HK-2 (cell line): ENCODE measurements around the gene AMBP.

Source experiments
- DNase-seq: peaks from one replicate; pipeline ENCODE4 v3.0.0-alpha.2; 2018; ENCODE audit not compliant: unreplicated experiment

The AMBP gene

DNA sequence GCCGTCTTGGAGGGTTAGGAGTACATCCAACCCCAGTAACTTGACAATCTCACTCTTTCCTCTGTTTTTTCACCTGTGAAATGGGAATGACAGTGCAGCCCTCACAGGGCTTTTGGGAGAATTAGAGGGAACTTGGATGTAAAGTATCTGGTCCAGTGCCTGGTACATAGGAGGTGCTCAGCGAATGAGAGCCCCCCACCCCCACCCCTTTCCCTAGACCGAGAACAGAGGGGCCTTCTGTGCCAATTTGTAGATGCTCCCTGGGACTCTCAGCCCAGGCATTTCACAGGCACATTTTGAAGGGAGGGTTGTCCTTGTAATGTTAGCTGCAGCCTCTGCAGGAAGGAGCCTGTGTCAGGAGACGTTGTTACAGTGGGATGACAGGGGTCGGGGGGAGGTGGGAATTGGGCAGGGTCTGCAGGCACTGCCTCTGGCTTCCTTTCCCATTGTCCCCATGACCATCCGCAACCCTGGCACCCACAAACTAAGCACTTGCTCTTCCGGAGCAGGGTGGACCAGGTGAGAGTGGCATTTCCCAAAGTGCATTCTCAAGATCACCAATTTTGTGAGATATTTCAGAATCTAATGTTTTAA lies 47.0 kb downstream of the AMBP start:
- DNase-seq, result no peak

DNA sequence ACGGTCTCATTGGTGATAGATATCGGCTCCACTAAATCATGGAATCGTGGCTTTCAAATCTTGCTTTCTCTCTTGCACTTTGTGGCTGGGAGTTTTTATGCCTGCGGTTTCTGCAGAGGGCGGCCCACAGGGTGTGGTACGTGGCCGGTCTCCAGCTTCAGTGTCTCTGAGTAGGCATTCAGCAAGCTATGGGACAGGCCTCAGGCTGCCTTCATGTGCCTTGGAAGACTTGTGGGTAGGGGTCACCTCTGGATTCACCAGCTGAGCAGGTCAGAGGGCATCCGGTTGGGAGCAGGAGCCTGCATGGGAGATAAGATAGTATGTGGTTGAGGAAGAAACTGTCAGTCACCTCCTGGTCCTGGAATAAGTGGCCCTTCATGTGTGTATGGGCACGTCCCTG lies 47.7 kb downstream of the AMBP start:
- no peak for DNase-seq

- no peak for DNase-seq
Measured at GRCh38 chr9:114029311-114030170, 48.6 kb downstream of the AMBP start.

- DNase-seq, result no peak
Measured at GRCh38 chr9:114028646-114029045, 49.5 kb downstream of the AMBP start.

- no peak for DNase-seq
Measured at GRCh38 chr9:114027863-114028465, 50.1 kb downstream of the AMBP start.

GRCh38 chr9:114027159-114027862 lies 50.8 kb downstream of the AMBP start:
- no peak for DNase-seq

DNA sequence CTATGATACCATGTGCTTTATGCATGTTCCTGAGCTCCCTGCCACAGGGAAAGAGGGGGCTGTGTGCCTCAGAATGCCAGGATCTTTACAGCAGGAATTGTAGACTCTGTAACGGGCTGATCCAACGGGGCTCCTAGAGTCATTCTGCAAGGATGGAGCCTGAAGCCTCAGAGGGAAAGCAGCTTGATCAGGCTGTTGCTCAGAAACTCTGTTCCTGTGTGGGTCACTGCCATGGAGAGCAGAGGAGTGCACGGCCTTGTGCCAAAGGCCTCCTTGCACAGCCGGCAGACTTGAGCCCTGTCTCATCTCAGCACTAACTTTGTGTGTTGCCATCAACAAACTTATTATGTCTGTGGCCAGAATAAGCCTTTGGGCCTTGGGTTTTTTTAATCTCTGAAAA lies 51.8 kb downstream of the AMBP start:
- no peak for DNase-seq

GRCh38 chr9:114025760-114026159 lies 52.3 kb downstream of the AMBP start:
- no peak for DNase-seq

DNA sequence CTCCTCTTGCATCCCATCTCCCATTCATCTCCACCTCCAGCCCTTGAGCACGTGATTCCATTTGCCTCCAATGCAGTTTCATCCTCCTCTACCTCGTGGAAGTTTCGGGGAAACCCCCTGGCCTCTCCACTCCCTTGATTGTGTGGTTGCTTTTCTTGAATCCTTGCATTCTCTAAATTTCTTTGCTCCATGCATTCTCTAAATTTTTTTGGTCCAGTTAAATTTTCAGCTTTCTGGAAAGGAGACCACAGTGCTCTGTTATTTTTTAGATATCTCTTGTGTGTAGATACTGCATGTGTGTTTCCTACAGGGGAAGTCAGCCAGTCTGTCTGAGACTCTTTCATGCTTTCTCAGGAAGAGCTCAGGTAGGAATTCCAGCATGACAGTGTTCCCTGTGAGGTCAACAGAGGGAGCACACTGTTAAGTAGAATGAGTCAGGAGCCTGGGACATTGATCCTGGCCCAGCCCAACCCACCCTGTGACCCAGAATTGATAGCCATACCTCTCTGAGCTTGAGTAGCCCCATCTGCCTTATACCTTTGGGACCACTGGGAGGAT lies 52.8 kb downstream of the AMBP start:
- DNase-seq, result no peak

DNA sequence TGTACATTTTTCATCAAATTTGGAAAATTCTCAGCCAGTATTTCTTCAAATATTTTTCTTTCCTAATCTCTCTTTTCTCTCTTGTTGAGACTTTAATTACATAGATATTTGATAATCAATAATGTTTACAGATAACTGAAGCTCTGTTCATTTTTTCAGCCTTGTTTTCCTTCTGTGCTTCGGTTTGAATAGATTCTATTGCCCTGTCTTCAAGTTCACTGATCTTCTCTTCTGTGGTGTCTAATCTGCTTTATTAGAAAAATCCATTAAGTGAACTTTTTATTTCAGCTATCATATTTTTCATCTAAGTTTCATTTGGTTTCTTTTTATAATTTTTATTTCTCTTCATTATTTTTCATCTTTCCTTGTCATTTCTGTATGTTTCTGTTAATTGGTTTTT lies 54.1 kb downstream of the AMBP start:
- no peak for DNase-seq

DNA sequence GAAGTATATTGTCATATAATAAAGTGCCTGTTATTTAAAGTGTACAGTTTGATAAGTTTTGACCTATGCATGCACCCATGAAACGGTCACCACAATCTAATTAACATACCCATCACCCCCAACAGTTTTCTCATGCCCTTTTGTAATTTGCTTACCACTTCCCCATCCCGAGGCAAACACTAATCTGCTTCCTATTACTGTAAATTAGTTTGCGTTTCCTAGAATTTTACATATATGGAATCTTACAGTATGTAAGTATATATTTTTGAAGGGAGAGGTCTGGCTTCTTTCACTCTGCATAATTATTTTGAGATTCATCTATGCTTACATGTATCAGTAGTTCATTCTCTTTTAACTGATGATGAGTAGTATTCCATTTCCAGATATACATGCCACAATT lies 56.5 kb downstream of the AMBP start:
- no peak for DNase-seq

GRCh38 chr9:114017741-114018715 lies 60.1 kb downstream of the AMBP start:
- no peak for DNase-seq

DNA sequence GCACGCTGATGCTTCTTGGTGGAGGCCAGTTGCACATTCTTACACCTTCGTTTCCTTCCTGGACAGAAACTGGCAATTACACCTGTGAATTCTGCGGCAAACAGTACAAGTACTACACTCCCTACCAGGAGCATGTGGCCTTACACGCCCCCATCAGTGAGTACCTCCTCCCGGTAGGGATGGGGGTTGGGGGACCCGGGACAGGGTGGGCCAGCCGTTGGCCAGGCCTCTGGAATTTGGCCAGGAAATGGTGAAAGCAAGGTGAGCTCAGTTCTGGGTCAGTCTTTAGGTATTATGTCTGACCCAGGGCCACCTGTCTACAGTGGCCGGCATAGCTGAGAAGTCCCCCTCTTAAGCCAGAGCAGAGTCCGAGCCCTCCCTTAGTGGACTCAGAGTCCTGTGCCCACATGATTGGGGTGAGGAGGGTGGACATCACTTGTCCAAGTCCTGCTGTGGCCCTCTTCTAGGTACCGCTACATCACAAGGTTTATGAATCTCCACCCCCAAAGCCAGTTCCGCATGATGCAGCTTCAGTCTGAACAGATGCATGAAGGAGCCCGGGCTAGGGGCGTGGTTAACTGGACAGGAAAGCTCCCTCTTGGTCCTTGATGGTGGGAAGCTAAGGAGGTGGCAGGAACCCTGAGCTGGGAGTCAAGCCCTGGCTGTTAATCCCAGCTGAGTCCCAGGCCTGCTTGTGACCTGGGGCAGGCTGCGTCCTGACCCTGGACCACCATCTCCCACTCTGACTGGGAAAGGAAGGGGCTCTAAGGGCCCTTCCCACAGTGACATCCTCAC lies 61.3 kb downstream of the AMBP start:
- no peak for DNase-seq

- DNase-seq, result no peak
Measured at GRCh38 chr9:114016101-114016500, 62.0 kb downstream of the AMBP start.

- no peak for DNase-seq
Measured at GRCh38 chr9:114015607-114016006, 62.5 kb downstream of the AMBP start.

- DNase-seq, result no peak
Measured at GRCh38 chr9:114014044-114014443, 64.1 kb downstream of the AMBP start.

DNA sequence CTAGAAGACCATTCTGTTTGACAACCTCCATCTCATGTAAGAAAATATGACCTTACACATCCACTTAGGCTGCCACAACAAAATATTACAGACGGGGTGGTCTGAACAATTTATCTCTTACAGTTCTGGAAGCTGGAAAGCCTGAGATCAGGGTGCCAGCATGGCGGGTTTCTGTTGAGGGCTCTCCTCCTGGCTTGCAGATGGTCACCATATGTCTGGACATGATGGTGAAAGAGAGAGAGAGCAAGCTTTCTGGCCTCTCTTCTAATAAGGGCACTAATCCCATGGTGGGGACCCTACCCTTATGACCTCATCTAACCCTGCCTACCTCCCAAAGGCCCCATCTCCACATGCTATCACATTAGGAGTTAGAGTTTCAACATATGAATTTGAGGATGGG lies 66.0 kb downstream of the AMBP start:
- no peak for DNase-seq

GRCh38 chr9:114011313-114011712 lies 66.8 kb downstream of the AMBP start:
- DNase-seq, result no peak
